Endothelial cell of umbilical vein (primary cell): ENCODE results near the gene RECK. TPM values are rescaled to one million over a fixed set of nuclear protein-coding genes. Genes with fewer than 3 reads are reported as not detected.

ENCODE experiments used
- BruUV-seq: library from RNA; stranded (reverse); fragments of 400-500 nt; replicated peaks from 2 replicates; lab custom pipeline; 2021; lab: Mats Ljungman, UMichigan
- CTCF ChIA-PET: fragments of 300-600, 350-600 bp; sonication (Branson Sonifier 250); formaldehyde crosslinking; loops from one replicate; lab custom pipeline; 2021; ENCODE audit warnings: antibody characterized with exemption, inconsistent platforms; lab: Charles Lee
- POLR2A ChIA-PET: fragments of 300-600, 350-600 bp; sonication (Branson Sonifier 250); formaldehyde crosslinking; loops from one replicate; lab custom pipeline; 2021; ENCODE audit warnings: antibody characterized with exemption, inconsistent platforms; lab: Charles Lee
- DNase-seq: peaks from one replicate; pipeline ENCODE4 v3.0.0-alpha.2; 2011; ENCODE audit warnings: low read depth, low spot score
- FAIRE-seq: peaks from 2 replicates; lab custom pipeline; 2011; peaks lifted over from hg19 to GRCh38; lab: Jason Lieb, UNC
- H2AFZ ChIP-seq: 2 replicates; pipeline ENCODE4 v1.6.0; 2012; ENCODE audit warnings: low read depth, low read length, control low read depth, inconsistent platforms
- H3K27ac ChIP-seq: 2 replicates; pipeline ENCODE4 v1.5.1; 2011; ENCODE audit warnings: low read depth, mild to moderate bottlenecking, control low read depth, low read length, moderate library complexity; ENCODE audit not compliant: insufficient read depth
- H3K27me3 ChIP-seq, 2 experiments: 2 replicates each; pipeline versions ENCODE4 v1.6.0 to v1.6.1; 2011; ENCODE audit warnings: low read length in 2 of 2, mixed read lengths in 1 of 2; ENCODE audit not compliant: control insufficient read depth in 2 of 2, insufficient read depth in 2 of 2
- H3K36me3 ChIP-seq, 2 experiments: 2 replicates in 1 of 2; 3 replicates in 1 of 2; pipeline ENCODE4 v1.5.1; 2011; ENCODE audit warnings: low read length in 2 of 2, mild to moderate bottlenecking in 1 of 2, moderate library complexity in 1 of 2; ENCODE audit not compliant: control insufficient read depth in 2 of 2, insufficient read depth in 2 of 2; ENCODE audit errors: extremely low read depth in 1 of 2
- H3K4me1 ChIP-seq: 3 replicates; pipeline ENCODE4 v1.5.1; 2011; ENCODE audit warnings: mild to moderate bottlenecking, low read length; ENCODE audit not compliant: control insufficient read depth, insufficient read depth; ENCODE audit errors: extremely low read depth
- H3K4me2 ChIP-seq: 2 replicates; pipeline ENCODE4 v1.6.1; 2011; ENCODE audit warnings: low read length, control low read depth, mixed read lengths; ENCODE audit not compliant: insufficient read depth
- H3K4me3 ChIP-seq, 3 experiments: fragments of 200-600 bp in 1 of 3; sonication (generic), shearing (Covaris generic) in 1 of 3; replicated peaks in 1 of 3; 2 replicates each; pipeline ENCODE4 v1.5.1; 2011 to 2016; ENCODE audit warnings: control low read depth in 3 of 3, low read length in 3 of 3, mild to moderate bottlenecking in 2 of 3, inconsistent platforms in 1 of 3, low read depth in 1 of 3, moderate library complexity in 1 of 3; ENCODE audit not compliant: insufficient read depth in 1 of 3
- H3K79me2 ChIP-seq: 2 replicates; pipeline ENCODE4 v1.6.0; 2012; ENCODE audit warnings: low read length, inconsistent platforms; ENCODE audit not compliant: control insufficient read depth, insufficient read depth
- H3K9ac ChIP-seq: replicated peaks from 2 replicates; pipeline ENCODE3; 2011; ENCODE audit warnings: low read length, control low read depth; ENCODE audit not compliant: insufficient read depth; ENCODE audit errors: extremely low read depth
- H3K9me1 ChIP-seq: replicated peaks from 3 replicates; pipeline ENCODE4 v1.6.0; 2011; ENCODE audit warnings: mild to moderate bottlenecking, low read length; ENCODE audit not compliant: control insufficient read depth, insufficient read depth; ENCODE audit errors: extremely low read depth
- H3K9me3 ChIP-seq: replicated peaks from 2 replicates; pipeline ENCODE4 v1.5.1; 2012; ENCODE audit warnings: low read length, inconsistent platforms; ENCODE audit not compliant: control insufficient read depth, insufficient read depth
- H4K20me1 ChIP-seq: replicated peaks from 2 replicates; pipeline ENCODE3; 2011; ENCODE audit warnings: mild to moderate bottlenecking, low read length; ENCODE audit not compliant: control insufficient read depth, insufficient read depth; ENCODE audit errors: extremely low read depth
- EZH2 ChIP-seq: IDR thresholded peaks from 2 replicates; pipeline ENCODE4 v1.6.1; 2012; ENCODE audit warnings: borderline replicate concordance, low read depth, mild to moderate bottlenecking, moderate library complexity, low read length, inconsistent platforms; ENCODE audit not compliant: severe bottlenecking
- FOS ChIP-seq: IDR thresholded peaks from 2 replicates; pipeline ENCODE4 v1.6.1; 2011; ENCODE audit warnings: mild to moderate bottlenecking, low read length, moderate library complexity, borderline replicate concordance; ENCODE audit not compliant: insufficient read depth
- GATA2 ChIP-seq: IDR thresholded peaks from 2 replicates; pipeline ENCODE4 v1.7.0; 2011; ENCODE audit warnings: low read depth, mild to moderate bottlenecking, moderate library complexity, mixed read lengths, low read length; ENCODE audit not compliant: insufficient read length, insufficient read depth
- JUN ChIP-seq: IDR thresholded peaks from 2 replicates; pipeline ENCODE4 v1.6.1; 2011; ENCODE audit warnings: borderline replicate concordance, low read depth; ENCODE audit not compliant: insufficient read length, insufficient read depth
- MAX ChIP-seq: IDR thresholded peaks from 2 replicates; pipeline ENCODE4 v1.6.1; 2011; ENCODE audit not compliant: insufficient read depth, insufficient read length
- MYC ChIP-seq: IDR thresholded peaks from one replicate; pipeline ENCODE4 v1.6.1; 2011; ENCODE audit warnings: mild to moderate bottlenecking, low read depth, low read length
- POLR2A ChIP-seq: IDR thresholded peaks from 2 replicates; pipeline ENCODE4 v1.6.1; 2012; ENCODE audit warnings: low read depth, mild to moderate bottlenecking, control low read depth, low read length
- POLR2AphosphoS5 ChIP-seq: IDR thresholded peaks from 2 replicates; pipeline ENCODE4 v1.6.1; 2012; ENCODE audit warnings: low read depth, mild to moderate bottlenecking, control low read depth, low read length, moderate library complexity; ENCODE audit not compliant: insufficient read depth
- dilution Hi-C: fragments of 300-500 bp; cut with MboI; formaldehyde crosslinking; loops from one replicate; pipeline ENCODE4 v1.15.0; 2019; ENCODE audit warnings: low sequenced_read_pairs; ENCODE audit not compliant: extremely low pct_ligation_motif_present
- intact Hi-C: fragments of 100-400 bp; cut with micrococcal nuclease; formaldehyde crosslinking; loops from one replicate; pipeline ENCODE4 v1.10.0; 2022
- polyA plus RNA-seq, 4 experiments: library from polyadenylated mRNA; depleted of rRNA in 3 of 4; stranded (reverse) in 3 of 4; unstranded in 1 of 4; fragments of >200 nt; gene quantifications; 2 replicates each; pipeline versions ENCODE4 v1.2.1 to v1.2.3, GENCODE V29; 2011 to 2012; ENCODE audit warnings: missing spikeins in 1 of 4
- total RNA-seq: library from RNA; stranded (reverse); gene quantifications from 2 replicates; pipeline ENCODE4 v1.2.3, GENCODE V29; 2021

The RECK gene
- total and polyA plus RNA-seq, 2 donors (not counting 3 experiments of a cell fraction or from before 2014, with no cell fraction given) = 12.0 to 14.1 TPM

GRCh38 chr9:36140086-36141084 lies 103.7 kb downstream of the RECK start:
- dilution Hi-C loops = no loop called here
- H3K9ac ChIP-seq = no peak overlapping the region

GRCh38 chr9:36141288-36141687 lies 104.6 kb downstream of the RECK start:
- peaks cover 6% of the 10 kb centered on the region for H3K4me1 ChIP-seq
- H3K27ac ChIP-seq = no peak overlapping the region
- no peaks in the 10 kb centered on the region for H3K27me3 ChIP-seq
- intact Hi-C loops (no loop called here), dilution Hi-C loops (no loop called here)
- H3K4me2 ChIP-seq = no peak overlapping the region
- DNase-seq (no peak), FAIRE-seq (no peak)
- no peaks in the 10 kb centered on the region for H3K9me1 ChIP-seq
- H2AFZ ChIP-seq = no peak overlapping the region
- ChIA-PET CTCF (interaction anchor here (2.0 to 8.0 kb wide), 2 partner anchors 24 to 38 kb away, joined by 11 to 76 read pairs; no protein-coding TSS in a partner anchor), POLR2A (no interaction called here)
- no peaks in the 10 kb centered on the region for H4K20me1 ChIP-seq
- H3K4me3 ChIP-seq = no peak overlapping the region
- TF ChIP-seq MYC (no peak), JUN (no peak), MAX (no peak), POLR2AphosphoS5 (no peak), FOS (no peak), POLR2A (no peak), GATA2 (no peak)
- no TSS peak for BruUV-seq
- H3K79me2 ChIP-seq = no peaks in the 10 kb centered on the region
- no peaks in the 10 kb centered on the region for H3K36me3 ChIP-seq
- no peak overlapping the region for H3K9ac ChIP-seq
- H3K9me3 ChIP-seq = no peaks in the 10 kb centered on the region

More at GRCh38 chr9:36140086-36141084, 103.7 kb downstream of the RECK start:
- FAIRE-seq = no peak
- H3K27me3 ChIP-seq = no peaks in the 10 kb centered on the region
- no peak overlapping the region for H3K4me3 ChIP-seq
- no peak for DNase-seq
- H3K79me2 ChIP-seq = no peaks in the 10 kb centered on the region
- peaks cover 11% of the 10 kb centered on the region for H3K4me1 ChIP-seq
- no peaks in the 10 kb centered on the region for H3K9me3 ChIP-seq
- no peak overlapping the region for H3K27ac ChIP-seq
- no peak overlapping the region for H3K4me2 ChIP-seq
- no peaks in the 10 kb centered on the region for H3K9me1 ChIP-seq
- no peak for TF ChIP-seq EZH2
- no peak for TF ChIP-seq JUN
- TF ChIP-seq FOS = no peak
- no peak for TF ChIP-seq MYC
- TF ChIP-seq POLR2A = no peak
- TF ChIP-seq MAX = no peak
- intact Hi-C loops = no loop called here
- BruUV-seq = no TSS peak
- no peaks in the 10 kb centered on the region for H4K20me1 ChIP-seq
- ChIA-PET CTCF (interaction anchor here (1.0 to 8.0 kb wide), 5 partner anchors 14 to 117 kb away, joined by 3 to 76 read pairs (median 4); no protein-coding TSS in a partner anchor), POLR2A (no interaction called here)
- no peak overlapping the region for H2AFZ ChIP-seq
- H3K36me3 ChIP-seq = no peaks in the 10 kb centered on the region
